ENCODE data around the gene GUCY1B1. TPM values are rescaled to one million over a fixed set of nuclear protein-coding genes. Genes with fewer than 3 reads are reported as not detected.

The GUCY1B1 gene
- total and polyA plus RNA-seq, 2 experiments from 2014 or later, result 8.6 to 16.7 TPM

- no peak overlapping the region for H3K4me3 ChIP-seq
- no peak overlapping the region for H2AFZ ChIP-seq
- TF ChIP-seq EZH2phosphoT487 (IDR thresholded peaks at IDR 0.05; ENCODE audit: low read depth, severe bottlenecking, unreplicated experiment), result no peak
- TF ChIP-seq CTCF (IDR thresholded peaks at IDR 0.05; ENCODE audit: poor library complexity), result no peak
- TF ChIP-seq EZH2 (IDR thresholded peaks at IDR 0.05; ENCODE audit: borderline replicate concordance), result no peak
- H3K4me1 ChIP-seq (ENCODE audit: insufficient read depth), result no peaks in the 10 kb centered on the region
- no peaks in the 10 kb centered on the region for H3K36me3 ChIP-seq (replicated peaks; ENCODE audit: insufficient read depth, low read depth)
- no peaks in the 10 kb centered on the region for H3K9me3 ChIP-seq (ENCODE audit: low read depth)
- no peaks in the 10 kb centered on the region for H3K9me2 ChIP-seq (replicated peaks; ENCODE audit: insufficient read depth)
- H3K27ac ChIP-seq, result no peak overlapping the region
- H4K20me1 ChIP-seq (ENCODE audit: insufficient read depth, poor library complexity, severe bottlenecking), result no peaks in the 10 kb centered on the region
- H3K79me2 ChIP-seq, result no peaks in the 10 kb centered on the region
- H3K4me2 ChIP-seq, result no peak overlapping the region
- DNase-seq (ENCODE audit: low spot score), result no peak
- no peaks in the 10 kb centered on the region for H3K27me3 ChIP-seq
- 97% methylated on average over 1 of the region's 1 CpG for WGBS (ENCODE audit: low lambda C conversion rate, missing lambda C conversion rate)
Measured at GRCh38 chr4:155805016-155805415, 46.2 kb downstream of the GUCY1B1 start.

- H3K4me1 ChIP-seq (ENCODE audit: insufficient read depth), result no peaks in the 10 kb centered on the region
- no peaks in the 10 kb centered on the region for H3K9me2 ChIP-seq (replicated peaks; ENCODE audit: insufficient read depth)
- no peak overlapping the region for H3K4me3 ChIP-seq
- H3K36me3 ChIP-seq (replicated peaks; ENCODE audit: insufficient read depth, low read depth), result no peaks in the 10 kb centered on the region
- H2AFZ ChIP-seq, result no peak overlapping the region
- no peak overlapping the region for H3K27ac ChIP-seq
- no peak overlapping the region for H3K4me2 ChIP-seq
- no peaks in the 10 kb centered on the region for H3K27me3 ChIP-seq
- no peak for DNase-seq (ENCODE audit: low spot score)
- no peaks in the 10 kb centered on the region for H3K9me3 ChIP-seq (ENCODE audit: low read depth)
- TF ChIP-seq EZH2phosphoT487 (IDR thresholded peaks at IDR 0.05; ENCODE audit: low read depth, severe bottlenecking, unreplicated experiment) (no peak), CTCF (IDR thresholded peaks at IDR 0.05; ENCODE audit: poor library complexity) (no peak), EZH2 (IDR thresholded peaks at IDR 0.05; ENCODE audit: borderline replicate concordance) (no peak)
- no peaks in the 10 kb centered on the region for H3K79me2 ChIP-seq
- H4K20me1 ChIP-seq (ENCODE audit: insufficient read depth, poor library complexity, severe bottlenecking), result no peaks in the 10 kb centered on the region
- WGBS (ENCODE audit: low lambda C conversion rate, missing lambda C conversion rate), result 53% methylated on average over 1 of the region's 1 CpG
Measured at GRCh38 chr4:155807021-155807420, 48.2 kb downstream of the GUCY1B1 start.

- Histone ChIP-seq H3K27me3 (no peaks in the 10 kb centered on the region), H3K79me2 (no peaks in the 10 kb centered on the region), H2AFZ (peak overlapping the region; percentile 26), H3K36me3 (replicated peaks; ENCODE audit: insufficient read depth, low read depth) (no peaks in the 10 kb centered on the region), H3K4me1 (ENCODE audit: insufficient read depth) (no peaks in the 10 kb centered on the region), H4K20me1 (ENCODE audit: insufficient read depth, poor library complexity, severe bottlenecking) (no peaks in the 10 kb centered on the region), H3K9me3 (ENCODE audit: low read depth) (no peaks in the 10 kb centered on the region), H3K9me2 (replicated peaks; ENCODE audit: insufficient read depth) (no peaks in the 10 kb centered on the region), H3K4me2 (no peak overlapping the region), H3K27ac (no peak overlapping the region), H3K4me3 (no peak overlapping the region)
- DNase-seq (ENCODE audit: low spot score), result peak; percentile 85
- TF ChIP-seq EZH2phosphoT487 (IDR thresholded peaks at IDR 0.05; ENCODE audit: low read depth, severe bottlenecking, unreplicated experiment) (no peak), CTCF (IDR thresholded peaks at IDR 0.05; ENCODE audit: poor library complexity) (peak; percentile 91)
- 90% methylated on average over 1 of the region's 1 CpG for WGBS (ENCODE audit: low lambda C conversion rate, missing lambda C conversion rate)
Measured at GRCh38 chr4:155809835-155810234, 51.0 kb downstream of the GUCY1B1 start.

- Histone ChIP-seq H3K79me2 (no peaks in the 10 kb centered on the region), H3K4me3 (no peak overlapping the region), H3K9me3 (ENCODE audit: low read depth) (no peaks in the 10 kb centered on the region), H3K27me3 (no peaks in the 10 kb centered on the region), H3K4me2 (no peak overlapping the region), H4K20me1 (ENCODE audit: insufficient read depth, poor library complexity, severe bottlenecking) (no peaks in the 10 kb centered on the region), H3K27ac (no peak overlapping the region), H3K9me2 (replicated peaks; ENCODE audit: insufficient read depth) (no peaks in the 10 kb centered on the region), H3K36me3 (replicated peaks; ENCODE audit: insufficient read depth, low read depth) (no peaks in the 10 kb centered on the region), H2AFZ (peak overlapping the region; percentile 20), H3K4me1 (ENCODE audit: insufficient read depth) (no peaks in the 10 kb centered on the region)
- no peak for DNase-seq (ENCODE audit: low spot score)
- no peak for TF ChIP-seq EZH2 (IDR thresholded peaks at IDR 0.05; ENCODE audit: borderline replicate concordance)
- no peak for TF ChIP-seq EZH2phosphoT487 (IDR thresholded peaks at IDR 0.05; ENCODE audit: low read depth, severe bottlenecking, unreplicated experiment)
- TF ChIP-seq CTCF (IDR thresholded peaks at IDR 0.05; ENCODE audit: poor library complexity), result no peak
- 88% methylated on average over 2 of the region's 2 CpGs for whole genome bisulfite sequencing (ENCODE audit: low lambda C conversion rate, missing lambda C conversion rate)
Measured at GRCh38 chr4:155811083-155811482, 52.3 kb downstream of the GUCY1B1 start.

Data from hepatocyte (in vitro differentiated cells).